Endothelial cell of umbilical vein (primary cell): ENCODE data around the gene ZCWPW1. TPM values are rescaled to one million over a fixed set of nuclear protein-coding genes. Genes with fewer than 3 reads are reported as not detected.

Experiments used
- BruUV-seq: library from RNA; stranded (reverse); fragments of 400-500 nt; replicated peaks from 2 replicates; lab custom pipeline; 2021; lab: Mats Ljungman, UMichigan
- CTCF ChIA-PET: fragments of 300-600, 350-600 bp; sonication (Branson Sonifier 250); formaldehyde crosslinking; loops from one replicate; lab custom pipeline; 2021; ENCODE audit warnings: antibody characterized with exemption, inconsistent platforms; lab: Charles Lee
- POLR2A ChIA-PET: fragments of 300-600, 350-600 bp; sonication (Branson Sonifier 250); formaldehyde crosslinking; loops from one replicate; lab custom pipeline; 2021; ENCODE audit warnings: antibody characterized with exemption, inconsistent platforms; lab: Charles Lee
- DNase-seq: peaks from one replicate; pipeline ENCODE4 v3.0.0-alpha.2; 2011; ENCODE audit warnings: low read depth, low spot score
- FAIRE-seq: peaks from 2 replicates; lab custom pipeline; 2011; peaks lifted over from hg19 to GRCh38; lab: Jason Lieb, UNC
- H2AFZ ChIP-seq: 2 replicates; pipeline ENCODE4 v1.6.0; 2012; ENCODE audit warnings: low read depth, low read length, control low read depth, inconsistent platforms
- H3K27ac ChIP-seq: 2 replicates; pipeline ENCODE4 v1.5.1; 2011; ENCODE audit warnings: low read depth, mild to moderate bottlenecking, control low read depth, low read length, moderate library complexity; ENCODE audit not compliant: insufficient read depth
- H3K27me3 ChIP-seq, 2 experiments: 2 replicates each; pipeline versions ENCODE4 v1.6.0 to v1.6.1; 2011; ENCODE audit warnings: low read length in 2 of 2, mixed read lengths in 1 of 2; ENCODE audit not compliant: control insufficient read depth in 2 of 2, insufficient read depth in 2 of 2
- H3K36me3 ChIP-seq, 2 experiments: 2 replicates in 1 of 2; 3 replicates in 1 of 2; pipeline ENCODE4 v1.5.1; 2011; ENCODE audit warnings: low read length in 2 of 2, mild to moderate bottlenecking in 1 of 2, moderate library complexity in 1 of 2; ENCODE audit not compliant: control insufficient read depth in 2 of 2, insufficient read depth in 2 of 2; ENCODE audit errors: extremely low read depth in 1 of 2
- H3K4me1 ChIP-seq: 3 replicates; pipeline ENCODE4 v1.5.1; 2011; ENCODE audit warnings: mild to moderate bottlenecking, low read length; ENCODE audit not compliant: control insufficient read depth, insufficient read depth; ENCODE audit errors: extremely low read depth
- H3K4me2 ChIP-seq: 2 replicates; pipeline ENCODE4 v1.6.1; 2011; ENCODE audit warnings: low read length, control low read depth, mixed read lengths; ENCODE audit not compliant: insufficient read depth
- H3K4me3 ChIP-seq, 3 experiments: fragments of 200-600 bp in 1 of 3; sonication (generic), shearing (Covaris generic) in 1 of 3; replicated peaks in 1 of 3; 2 replicates each; pipeline ENCODE4 v1.5.1; 2011 to 2016; ENCODE audit warnings: control low read depth in 3 of 3, low read length in 3 of 3, mild to moderate bottlenecking in 2 of 3, inconsistent platforms in 1 of 3, low read depth in 1 of 3, moderate library complexity in 1 of 3; ENCODE audit not compliant: insufficient read depth in 1 of 3
- H3K79me2 ChIP-seq: 2 replicates; pipeline ENCODE4 v1.6.0; 2012; ENCODE audit warnings: low read length, inconsistent platforms; ENCODE audit not compliant: control insufficient read depth, insufficient read depth
- H3K9ac ChIP-seq: replicated peaks from 2 replicates; pipeline ENCODE3; 2011; ENCODE audit warnings: low read length, control low read depth; ENCODE audit not compliant: insufficient read depth; ENCODE audit errors: extremely low read depth
- H3K9me1 ChIP-seq: replicated peaks from 3 replicates; pipeline ENCODE4 v1.6.0; 2011; ENCODE audit warnings: mild to moderate bottlenecking, low read length; ENCODE audit not compliant: control insufficient read depth, insufficient read depth; ENCODE audit errors: extremely low read depth
- H3K9me3 ChIP-seq: replicated peaks from 2 replicates; pipeline ENCODE4 v1.5.1; 2012; ENCODE audit warnings: low read length, inconsistent platforms; ENCODE audit not compliant: control insufficient read depth, insufficient read depth
- H4K20me1 ChIP-seq: replicated peaks from 2 replicates; pipeline ENCODE3; 2011; ENCODE audit warnings: mild to moderate bottlenecking, low read length; ENCODE audit not compliant: control insufficient read depth, insufficient read depth; ENCODE audit errors: extremely low read depth
- CTCF ChIP-seq, 2 donors: IDR thresholded peaks; 1 replicate in 1 of 2; 2 replicates in 1 of 2; pipeline ENCODE4 v1.5.1; 2011; ENCODE audit warnings: low read length in 2 of 2, mild to moderate bottlenecking in 2 of 2, moderate library complexity in 2 of 2, control low read depth in 1 of 2, inconsistent platforms in 1 of 2, low read depth in 1 of 2; ENCODE audit not compliant: insufficient read depth in 1 of 2; ENCODE audit errors: extremely low read depth in 1 of 2
- EZH2 ChIP-seq: IDR thresholded peaks from 2 replicates; pipeline ENCODE4 v1.6.1; 2012; ENCODE audit warnings: borderline replicate concordance, low read depth, mild to moderate bottlenecking, moderate library complexity, low read length, inconsistent platforms; ENCODE audit not compliant: severe bottlenecking
- FOS ChIP-seq: IDR thresholded peaks from 2 replicates; pipeline ENCODE4 v1.6.1; 2011; ENCODE audit warnings: mild to moderate bottlenecking, low read length, moderate library complexity, borderline replicate concordance; ENCODE audit not compliant: insufficient read depth
- GATA2 ChIP-seq: IDR thresholded peaks from 2 replicates; pipeline ENCODE4 v1.7.0; 2011; ENCODE audit warnings: low read depth, mild to moderate bottlenecking, moderate library complexity, mixed read lengths, low read length; ENCODE audit not compliant: insufficient read length, insufficient read depth
- JUN ChIP-seq: IDR thresholded peaks from 2 replicates; pipeline ENCODE4 v1.6.1; 2011; ENCODE audit warnings: borderline replicate concordance, low read depth; ENCODE audit not compliant: insufficient read length, insufficient read depth
- MAX ChIP-seq: IDR thresholded peaks from 2 replicates; pipeline ENCODE4 v1.6.1; 2011; ENCODE audit not compliant: insufficient read depth, insufficient read length
- MYC ChIP-seq: IDR thresholded peaks from one replicate; pipeline ENCODE4 v1.6.1; 2011; ENCODE audit warnings: mild to moderate bottlenecking, low read depth, low read length
- POLR2A ChIP-seq: IDR thresholded peaks from 2 replicates; pipeline ENCODE4 v1.6.1; 2012; ENCODE audit warnings: low read depth, mild to moderate bottlenecking, control low read depth, low read length
- POLR2AphosphoS5 ChIP-seq: IDR thresholded peaks from 2 replicates; pipeline ENCODE4 v1.6.1; 2012; ENCODE audit warnings: low read depth, mild to moderate bottlenecking, control low read depth, low read length, moderate library complexity; ENCODE audit not compliant: insufficient read depth
- dilution Hi-C: fragments of 300-500 bp; cut with MboI; formaldehyde crosslinking; loops from one replicate; pipeline ENCODE4 v1.15.0; 2019; ENCODE audit warnings: low sequenced_read_pairs; ENCODE audit not compliant: extremely low pct_ligation_motif_present
- intact Hi-C: fragments of 100-400 bp; cut with micrococcal nuclease; formaldehyde crosslinking; loops from one replicate; pipeline ENCODE4 v1.10.0; 2022
- polyA plus RNA-seq, 4 experiments: library from polyadenylated mRNA; depleted of rRNA in 3 of 4; stranded (reverse) in 3 of 4; unstranded in 1 of 4; fragments of >200 nt; gene quantifications; 2 replicates each; pipeline versions ENCODE4 v1.2.1 to v1.2.3, GENCODE V29; 2011 to 2012; ENCODE audit warnings: missing spikeins in 1 of 4
- total RNA-seq: library from RNA; stranded (reverse); gene quantifications from 2 replicates; pipeline ENCODE4 v1.2.3, GENCODE V29; 2021

ZCWPW1 gene
- total and polyA plus RNA-seq, 2 donors (not counting 3 experiments of a cell fraction or from before 2014, with no cell fraction given), result 0.31 to 0.32 TPM

- Histone ChIP-seq H3K9me3 (no peaks in the 10 kb centered on the region), H3K4me2 (no peak overlapping the region), H3K27me3 (no peaks in the 10 kb centered on the region), H3K9ac (no peak overlapping the region), H3K4me3 (no peak overlapping the region), H3K79me2 (no peaks in the 10 kb centered on the region), H3K27ac (no peak overlapping the region), H4K20me1 (no peaks in the 10 kb centered on the region), H3K9me1 (no peaks in the 10 kb centered on the region), H3K36me3 (peaks cover 2 to 53% of the 10 kb centered on the region in 2 experiments), H3K4me1 (no peaks in the 10 kb centered on the region), H2AFZ (no peak overlapping the region)
- DNase-seq (no peak), FAIRE-seq (no peak)
- ChIA-PET CTCF (no interaction called here), POLR2A (no interaction called here)
- dilution Hi-C loops (no loop called here), intact Hi-C loops (no loop called here)
- BruUV-seq, result no TSS peak
- TF ChIP-seq GATA2 (no peak), MAX (no peak), JUN (no peak), POLR2AphosphoS5 (no peak), POLR2A (no peak), FOS (no peak), CTCF (IDR thresholded peaks at IDR 0.05; ENCODE audit: extremely low read depth in 1 of 2, insufficient read depth in 1 of 2, low read depth in 1 of 2, low read length in 2 of 2) (no peak), EZH2 (no peak), MYC (no peak)
Observed at GRCh38 chr7:100360135-100360854, 68.2 kb downstream of the ZCWPW1 start.
